DOHH2 (cell line): ENCODE measurements around the gene NAALADL2.

Source experiments
- CTCF ChIP-seq: fragments of 200-600 bp; sonication (generic); IDR thresholded peaks from one replicate; pipeline ENCODE4 v1.5.1; 2014; ENCODE audit warnings: antibody characterized with exemption, mild to moderate bottlenecking, low read depth, low read length; ENCODE audit not compliant: poor library complexity, severe bottlenecking
- EZH2phosphoT487 ChIP-seq: fragments of 200-600 bp; sonication (generic); IDR thresholded peaks from 2 replicates; pipeline ENCODE4 v1.6.1; 2017; ENCODE audit warnings: borderline replicate concordance, mild to moderate bottlenecking, antibody characterized with exemption, low read length, moderate library complexity, mixed read lengths

GRCh38 chr3:175383371-175383770 is 524.2 kb downstream of the NAALADL2 start:
- TF ChIP-seq CTCF, result no peak
- no peak for TF ChIP-seq EZH2phosphoT487
